DOHH2 (cell line): ENCODE measurements around the gene JAK1.

Source experiments
- H3F3A ChIP-seq: fragments of 200-600 bp; sonication (generic), shearing (Covaris generic); 2 replicates; pipeline ENCODE4 v1.6.0; 2016; ENCODE audit warnings: antibody characterized with exemption, mild to moderate bottlenecking; ENCODE audit not compliant: control insufficient read depth, insufficient read depth
- H3K27ac ChIP-seq: fragments of 200-600 bp; sonication (generic); 2 replicates; pipeline ENCODE4 v1.5.1; 2014; ENCODE audit warnings: low read depth, mild to moderate bottlenecking, low read length, moderate library complexity
- H3K27me3 ChIP-seq: fragments of 200-600 bp; sonication (generic); 2 replicates; pipeline ENCODE4 v1.6.1; 2014; ENCODE audit warnings: mild to moderate bottlenecking, low read length, mixed read lengths; ENCODE audit not compliant: control insufficient read depth
- H3K36me3 ChIP-seq: fragments of 200-600 bp; sonication (generic); 2 replicates; pipeline ENCODE4 v1.6.1; 2014; ENCODE audit warnings: mild to moderate bottlenecking, low read length, moderate library complexity, mixed read lengths; ENCODE audit not compliant: control insufficient read depth
- H3K4me1 ChIP-seq: fragments of 200-600 bp; sonication (generic); 2 replicates; pipeline ENCODE4 v1.6.1; 2014; ENCODE audit warnings: mild to moderate bottlenecking, low read length, mixed read lengths; ENCODE audit not compliant: control insufficient read depth
- H3K4me2 ChIP-seq: fragments of 200-600 bp; sonication (generic); 2 replicates; pipeline ENCODE4 v1.6.0; 2014; ENCODE audit warnings: mild to moderate bottlenecking, low read length, moderate library complexity
- H3K4me3 ChIP-seq: fragments of 200-600 bp; sonication (generic); 2 replicates; pipeline ENCODE4 v1.5.1; 2014; ENCODE audit warnings: mild to moderate bottlenecking, low read length, mixed read lengths
- H3K79me2 ChIP-seq: fragments of 200-600 bp; sonication (generic); 2 replicates; pipeline ENCODE4 v1.6.1; 2014; ENCODE audit warnings: mild to moderate bottlenecking, low read length, mixed read lengths; ENCODE audit not compliant: control insufficient read depth
- H3K9me2 ChIP-seq: fragments of 200-600 bp; sonication (generic); replicated peaks from 2 replicates; pipeline ENCODE4 v1.6.1; 2014; ENCODE audit warnings: mild to moderate bottlenecking, low read length, mixed read lengths; ENCODE audit not compliant: control insufficient read depth
- H3K9me3 ChIP-seq: fragments of 200-600 bp; sonication (generic); 2 replicates; pipeline ENCODE4 v1.6.1; 2014; ENCODE audit warnings: antibody characterized with exemption, low read length, mixed read lengths; ENCODE audit not compliant: control insufficient read depth, insufficient read depth
- H4K20me1 ChIP-seq: fragments of 200-600 bp; sonication (generic); 2 replicates; pipeline ENCODE4 v1.6.0; 2014; ENCODE audit warnings: low read depth, mild to moderate bottlenecking, antibody characterized with exemption, low read length, moderate library complexity; ENCODE audit not compliant: control insufficient read depth, insufficient read depth
- CTCF ChIP-seq: fragments of 200-600 bp; sonication (generic); IDR thresholded peaks from one replicate; pipeline ENCODE4 v1.5.1; 2014; ENCODE audit warnings: antibody characterized with exemption, mild to moderate bottlenecking, low read depth, low read length; ENCODE audit not compliant: poor library complexity, severe bottlenecking
- EZH2phosphoT487 ChIP-seq: fragments of 200-600 bp; sonication (generic); IDR thresholded peaks from 2 replicates; pipeline ENCODE4 v1.6.1; 2017; ENCODE audit warnings: borderline replicate concordance, mild to moderate bottlenecking, antibody characterized with exemption, low read length, moderate library complexity, mixed read lengths

Gene JAK1

GRCh38 chr1:64865105-64865757 is 101.1 kb downstream of the JAK1 start:
- Histone ChIP-seq H3K27me3 (no peaks in the 10 kb centered on the region), H3K4me2 (peak overlapping the region; percentile 69), H3K36me3 (peaks cover 60% of the 10 kb centered on the region), H4K20me1 (0 out of 2 replicates have a peak, but pooled peaks cover 5% of the 10 kb centered on the region), H3K27ac (peak overlapping the region; percentile 66), H3K4me3 (0 out of 2 replicates have a peak overlapping the region, but pooled peaks have one; percentile 44), H3K4me1 (peaks cover 50% of the 10 kb centered on the region), H3K79me2 (no peaks in the 10 kb centered on the region), H3K9me3 (no peaks in the 10 kb centered on the region), H3K9me2 (no peaks in the 10 kb centered on the region), H3F3A (peaks cover 12% of the 10 kb centered on the region)
- no peak for TF ChIP-seq CTCF

- Histone ChIP-seq H3K9me3 (no peaks in the 10 kb centered on the region), H3K36me3 (peaks cover 62% of the 10 kb centered on the region), H3K4me1 (peaks cover 50% of the 10 kb centered on the region), H4K20me1 (0 out of 2 replicates have a peak, but pooled peaks cover 5% of the 10 kb centered on the region), H3K4me3 (peak overlapping the region; percentile 44), H3K27me3 (no peaks in the 10 kb centered on the region), H3K79me2 (no peaks in the 10 kb centered on the region), H3K9me2 (no peaks in the 10 kb centered on the region), H3K4me2 (peak overlapping the region; percentile 69), H3K27ac (peak overlapping the region; percentile 66), H3F3A (peaks cover 12% of the 10 kb centered on the region)
- TF ChIP-seq CTCF = no peak
- no peak for TF ChIP-seq EZH2phosphoT487
Measured at GRCh38 chr1:64864018-64864940, 102.1 kb downstream of the JAK1 start.

- Histone ChIP-seq H3F3A (peaks cover 12% of the 10 kb centered on the region), H3K27ac (no peak overlapping the region), H3K9me2 (no peaks in the 10 kb centered on the region), H3K79me2 (no peaks in the 10 kb centered on the region), H4K20me1 (0 out of 2 replicates have a peak, but pooled peaks cover 5% of the 10 kb centered on the region), H3K4me1 (peaks cover 50% of the 10 kb centered on the region), H3K36me3 (peaks cover 70% of the 10 kb centered on the region), H3K9me3 (no peaks in the 10 kb centered on the region), H3K4me3 (no peak overlapping the region), H3K27me3 (no peaks in the 10 kb centered on the region), H3K4me2 (peak overlapping the region; percentile 12)
- TF ChIP-seq CTCF = no peak
- no peak for TF ChIP-seq EZH2phosphoT487
Measured at GRCh38 chr1:64861611-64862010, 104.7 kb downstream of the JAK1 start.
